Inflammatory macrophage (primary cell): Measurements from ENCODE around the gene TTC1.
"Not testable (repeated sequence)": the region's sequence is repeated elsewhere in the genome, so short reads cannot be mapped to it uniquely, and the experiment has no call there.

Experiments
- DNase-seq, 2 donors: peaks; one replicate each; pipeline ENCODE4 v3.0.0-alpha.2; 2020 to 2022

The TTC1 gene

DNA sequence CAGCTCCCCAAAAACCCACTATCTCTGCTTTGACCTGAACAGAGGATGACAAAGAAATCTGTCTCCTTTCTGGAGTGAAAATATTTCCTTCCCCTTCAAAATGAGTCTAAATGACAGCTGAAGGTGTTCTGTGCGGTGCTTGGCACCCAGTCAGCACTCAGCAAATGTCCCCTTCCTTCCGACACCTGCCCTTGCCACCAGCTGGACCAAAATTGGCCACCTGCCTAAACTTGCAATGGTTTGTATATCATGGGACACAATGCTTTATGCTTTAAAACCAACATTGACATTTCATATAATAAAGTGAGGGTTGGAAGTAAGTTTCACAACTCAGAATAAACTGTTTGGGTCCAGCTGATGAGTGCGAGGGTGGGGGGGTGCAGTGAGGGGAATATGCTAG, 7.5 kb upstream of the TTC1 start:
- DNase-seq = no peak

DNA sequence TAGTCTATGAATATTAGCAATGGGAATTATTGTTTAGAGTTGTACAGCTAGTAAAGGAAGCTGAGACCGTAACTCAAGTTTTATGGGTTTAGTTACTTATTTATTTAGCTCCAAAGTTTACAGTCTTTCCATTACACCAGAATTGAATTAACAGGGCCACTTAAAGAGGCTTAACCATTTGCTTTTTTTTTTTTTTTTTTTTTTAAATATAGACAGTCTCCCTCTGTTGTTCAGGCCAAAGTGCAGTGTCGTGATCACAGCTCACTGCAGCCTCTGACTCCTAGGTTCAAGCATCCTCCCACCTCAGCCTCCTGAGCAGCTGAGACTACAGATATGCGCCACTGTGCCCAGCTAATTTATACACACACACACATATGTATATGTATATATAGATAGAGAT, 1.4 kb upstream of the TTC1 start:
- DNase-seq = no peak

DNA sequence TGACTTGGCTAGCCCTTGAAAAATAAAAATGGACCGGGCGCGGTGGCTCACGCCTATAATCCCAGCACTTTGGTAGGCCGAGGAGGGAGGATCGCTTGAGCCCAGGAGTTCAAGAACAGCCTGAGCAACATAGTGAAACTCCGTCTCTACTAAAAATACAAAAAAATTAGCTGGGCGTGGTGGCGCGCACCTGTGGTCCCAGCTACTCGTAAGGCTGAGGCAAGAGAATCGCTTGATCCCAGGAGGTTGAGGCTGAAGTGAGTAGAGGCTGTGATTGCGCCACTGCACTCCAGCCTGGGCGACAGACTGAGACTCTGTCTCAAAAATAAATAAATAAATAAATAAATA, 436 bp upstream of the TTC1 start:
- DNase-seq = not testable (repeated sequence)

DNA sequence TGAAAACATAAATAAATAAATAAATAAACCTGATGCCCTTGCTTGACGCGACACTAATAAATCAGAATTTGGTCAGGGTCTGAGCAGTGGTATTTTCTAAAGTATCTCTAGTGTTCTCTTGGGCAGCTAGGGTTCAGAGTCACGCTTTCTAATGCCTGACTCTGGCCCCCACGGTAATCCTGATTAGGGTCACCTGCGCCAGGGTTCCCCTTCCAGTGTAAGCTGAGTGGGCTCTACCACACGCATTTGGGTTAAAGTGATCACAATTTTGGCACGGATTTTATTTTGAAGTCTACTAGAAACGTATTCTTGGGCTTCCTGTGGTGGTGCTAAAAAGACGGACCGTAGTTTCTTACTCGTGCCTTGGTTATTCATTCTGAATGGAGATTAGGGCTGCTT, 651 bp downstream of the TTC1 start:
- DNase-seq = peak in 1 of 2 donors; percentile 1

DNA sequence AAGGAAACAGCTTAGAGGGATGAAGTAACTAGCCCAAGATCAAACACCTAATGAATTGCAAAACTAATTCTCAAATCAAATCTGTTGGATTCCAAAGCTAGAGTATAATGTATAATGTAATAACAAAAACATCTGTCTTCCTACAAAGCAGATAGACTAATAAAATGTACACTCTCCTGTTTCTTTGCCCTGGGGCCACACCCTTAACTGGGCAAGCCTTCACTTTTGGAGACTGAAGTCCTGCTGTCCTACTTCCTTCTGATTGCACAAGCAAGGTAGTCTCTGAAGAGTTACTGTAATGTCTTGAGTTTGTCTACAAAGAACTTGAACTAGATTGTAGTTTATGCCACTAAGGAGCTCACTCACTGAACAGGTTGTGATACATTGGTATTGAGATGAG, 2.5 kb downstream of the TTC1 start:
- DNase-seq = no peak

DNA sequence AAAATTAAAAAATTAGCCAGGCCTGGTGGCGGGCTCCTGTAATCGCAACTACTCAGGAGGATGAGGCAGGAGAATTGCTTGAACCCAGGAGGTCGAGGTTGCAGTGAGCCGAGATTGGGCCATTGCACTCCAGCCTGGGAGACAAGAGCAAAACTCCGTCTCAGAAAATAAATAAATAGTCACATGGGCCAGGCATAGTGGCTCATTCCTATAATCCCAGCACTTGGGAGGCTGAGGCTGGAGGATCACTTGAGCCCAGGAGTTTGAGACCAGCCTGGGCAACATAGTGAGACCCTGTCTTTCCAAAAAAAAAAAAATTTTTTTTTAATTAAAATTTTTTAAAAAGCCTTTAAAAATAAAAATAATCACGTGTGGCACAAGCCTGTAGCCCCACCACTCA, 5.3 kb downstream of the TTC1 start:
- not testable (repeated sequence) for DNase-seq

DNA sequence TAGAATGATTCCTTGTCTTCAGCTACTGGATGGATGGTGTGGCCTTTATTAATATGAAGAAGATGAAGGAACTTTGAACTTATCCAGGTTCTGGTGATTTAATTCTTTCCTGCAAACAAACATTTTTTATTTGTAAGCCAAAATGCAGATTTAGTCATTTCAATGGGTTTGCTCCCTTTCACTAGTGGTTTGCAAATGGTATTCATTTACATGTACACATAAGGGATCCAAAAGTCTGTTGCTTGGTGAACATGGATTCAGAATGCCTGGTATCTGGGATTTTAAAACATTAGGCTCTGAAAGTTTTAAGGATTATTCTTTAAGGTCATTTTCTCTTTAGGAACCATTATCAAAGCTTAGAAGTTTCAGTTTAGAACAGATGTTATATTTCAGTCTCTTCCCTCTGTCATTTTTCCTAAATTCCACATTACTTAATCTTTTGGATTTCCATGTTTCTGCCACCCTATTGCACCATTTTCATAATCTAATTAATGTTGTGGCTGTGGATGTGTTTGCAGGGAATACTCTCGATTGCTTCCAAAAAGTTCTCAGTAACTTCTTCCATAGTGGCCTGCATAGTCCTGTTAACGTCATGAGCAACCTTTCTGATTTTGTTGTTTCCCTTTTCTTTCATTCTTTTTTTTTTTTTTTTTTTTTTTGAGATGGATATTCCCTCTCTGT, 10.1 kb downstream of the TTC1 start:
- no peak for DNase-seq

DNA sequence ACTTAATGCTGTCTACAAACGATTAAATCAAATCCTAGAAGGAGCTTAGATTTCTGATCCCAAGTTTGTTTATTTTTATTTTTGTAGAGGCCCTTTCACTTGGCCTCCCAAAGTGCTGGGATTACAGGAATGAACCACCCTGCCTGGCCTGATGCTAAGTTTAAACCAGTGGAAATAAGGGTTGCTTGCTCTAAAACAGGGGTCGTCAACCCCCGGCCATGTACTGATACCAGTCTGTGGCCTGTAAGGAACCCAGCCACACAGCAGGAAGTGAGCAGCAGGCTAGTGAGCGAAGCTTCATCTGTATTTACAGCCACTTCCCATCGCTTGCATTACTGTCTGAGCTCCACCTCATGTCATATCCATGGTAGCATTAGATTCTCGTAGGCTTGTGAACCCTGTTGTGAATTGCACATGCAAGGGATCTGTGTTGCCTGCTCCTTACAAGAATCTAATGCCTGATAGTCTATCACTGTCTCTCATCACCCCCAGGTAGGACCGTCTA, 11.4 kb downstream of the TTC1 start:
- no peak for DNase-seq

DNA sequence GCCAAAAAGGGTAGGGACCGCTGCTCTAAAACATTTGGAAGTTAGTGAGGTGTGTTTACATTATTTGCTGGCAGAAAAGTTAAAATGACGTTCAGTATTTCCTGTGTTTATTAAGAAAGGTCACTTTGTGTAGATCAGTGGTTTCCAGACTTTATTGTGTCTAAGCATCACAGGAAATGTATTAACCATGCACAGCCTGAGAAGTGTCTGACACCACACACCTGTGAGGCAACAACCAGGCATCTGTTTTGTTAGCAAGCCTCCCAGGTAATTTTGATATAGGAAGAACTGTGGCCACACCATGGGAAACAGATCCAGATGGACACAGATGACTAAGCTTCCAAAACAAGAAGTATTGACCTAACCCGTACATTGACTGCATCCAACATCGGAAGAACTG, 12.0 kb downstream of the TTC1 start:
- no peak for DNase-seq

DNA sequence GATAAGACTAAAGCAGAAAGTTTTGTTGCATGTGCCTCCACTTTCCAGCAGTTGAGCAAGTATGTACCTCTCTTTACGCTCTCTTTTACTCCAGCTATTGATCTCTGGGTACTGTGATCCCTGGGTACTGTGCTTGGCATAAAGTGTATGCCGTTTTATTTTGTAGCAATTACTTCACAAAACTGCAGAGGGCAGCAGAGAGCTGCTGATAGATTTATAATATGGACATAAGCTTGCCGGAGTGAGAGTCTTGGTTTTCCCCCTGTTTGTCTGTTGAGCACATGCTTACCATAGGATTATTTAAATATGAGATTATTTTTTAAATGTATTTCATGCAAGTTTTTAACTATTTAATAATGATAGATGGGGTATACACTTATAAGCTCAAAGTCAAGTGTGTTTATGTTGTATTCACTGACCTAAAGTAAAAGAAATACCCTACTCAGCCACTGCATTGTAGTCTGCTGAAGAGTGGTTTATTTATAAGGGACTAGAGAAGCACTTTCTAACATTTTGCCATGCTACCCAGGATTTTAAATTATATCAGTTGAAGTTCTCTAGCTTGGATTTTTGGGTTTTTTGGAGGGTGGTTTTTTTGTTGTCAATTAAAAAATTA, 13.0 kb downstream of the TTC1 start:
- peak; percentile 56 to 74 for DNase-seq

DNA sequence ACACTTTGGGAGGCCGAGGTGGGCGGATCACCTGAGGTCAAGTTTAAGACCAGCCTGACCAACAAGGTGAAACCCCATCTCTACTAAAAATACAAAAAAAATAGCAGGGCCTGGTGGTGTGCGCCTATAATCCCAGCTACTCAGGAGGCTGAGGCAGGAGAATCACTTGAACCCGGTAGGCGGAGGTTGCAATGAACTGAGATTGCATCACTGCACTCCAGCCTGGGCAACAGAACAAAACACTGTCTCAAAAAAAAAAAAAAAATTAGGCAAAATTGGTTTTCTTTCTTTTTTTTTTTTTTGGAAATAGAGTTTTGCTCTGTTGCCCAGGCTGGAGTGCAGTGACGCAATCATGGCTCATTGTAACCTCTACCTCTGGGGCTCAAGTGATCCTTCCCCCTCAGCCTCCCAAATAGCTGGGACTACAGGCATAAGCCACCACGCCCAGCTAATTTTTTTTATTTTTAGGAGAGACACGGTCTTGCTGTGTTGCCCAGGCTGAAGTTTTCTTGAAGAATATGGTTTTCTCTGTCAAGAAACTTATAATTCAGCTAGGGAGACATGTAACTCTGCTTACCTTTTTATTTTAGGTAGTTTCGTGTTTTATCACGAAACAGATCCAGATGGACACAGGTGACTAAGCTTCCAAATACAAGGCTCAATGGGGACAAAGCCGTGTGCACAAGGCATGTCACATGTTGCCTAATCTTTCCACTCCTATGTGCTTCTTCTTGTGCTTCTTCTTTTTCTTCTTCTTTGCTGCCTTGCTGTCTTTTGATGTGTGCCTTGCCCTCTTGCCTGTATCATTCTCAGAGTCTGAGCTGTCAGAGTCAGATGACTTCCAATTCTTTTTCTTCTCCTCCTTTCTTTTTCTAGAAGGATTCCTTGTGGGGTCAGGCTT, 14.3 kb downstream of the TTC1 start:
- DNase-seq = peak in 1 of 2 donors; percentile 35

DNA sequence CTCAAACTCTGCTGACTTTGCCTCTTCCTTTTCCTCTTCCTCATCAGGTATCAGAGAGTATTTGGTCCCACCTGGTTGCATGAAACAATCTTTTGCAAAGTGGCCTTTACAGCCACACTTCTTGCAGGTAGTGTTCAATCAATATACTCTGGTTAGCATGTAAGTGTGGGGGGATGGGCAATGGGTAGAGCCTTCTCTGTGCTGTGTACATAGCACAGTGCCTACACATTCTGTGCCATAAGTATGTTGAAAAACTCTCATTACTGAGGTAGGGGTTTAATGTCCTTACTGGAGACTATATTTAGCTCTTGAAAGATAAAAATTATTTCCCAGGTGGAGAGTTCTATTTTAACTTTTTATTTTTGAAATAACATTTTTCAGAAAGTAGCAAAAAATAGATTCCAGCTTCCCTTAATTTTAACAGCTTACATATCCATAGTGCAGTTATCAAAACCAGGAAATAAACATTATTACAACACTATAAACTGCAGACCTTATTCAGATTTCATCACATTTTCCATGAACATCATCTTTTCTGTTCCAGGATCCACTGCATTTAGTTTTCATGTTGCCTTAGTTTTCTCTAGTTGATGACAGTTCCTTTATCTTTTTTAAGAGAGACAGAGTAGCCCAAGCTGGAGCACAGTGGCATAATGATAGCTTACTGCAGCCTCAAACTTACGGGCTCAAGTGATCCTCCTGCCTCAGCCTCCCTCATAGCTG, 15.1 kb downstream of the TTC1 start:
- peak in 1 of 2 donors; percentile 47 for DNase-seq

DNA sequence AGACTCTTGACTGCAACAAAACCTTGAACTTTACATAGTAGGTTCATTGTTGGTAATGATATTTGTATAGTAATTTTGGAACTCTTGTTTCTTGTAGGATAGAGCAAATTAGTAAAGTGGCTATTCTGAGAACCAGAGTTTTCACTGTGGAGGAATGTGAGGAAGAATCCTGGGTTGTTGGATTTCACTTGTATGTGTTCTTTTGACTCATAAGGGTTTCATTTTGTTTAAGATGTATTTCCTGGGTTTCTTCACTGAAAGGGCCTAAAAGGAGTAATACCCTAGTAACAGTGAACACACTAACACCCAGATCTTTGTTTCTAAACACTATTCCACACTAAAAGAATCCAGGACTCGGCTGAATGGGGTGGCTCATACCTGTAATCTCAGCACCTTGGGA, 20.1 kb downstream of the TTC1 start:
- no peak for DNase-seq

DNA sequence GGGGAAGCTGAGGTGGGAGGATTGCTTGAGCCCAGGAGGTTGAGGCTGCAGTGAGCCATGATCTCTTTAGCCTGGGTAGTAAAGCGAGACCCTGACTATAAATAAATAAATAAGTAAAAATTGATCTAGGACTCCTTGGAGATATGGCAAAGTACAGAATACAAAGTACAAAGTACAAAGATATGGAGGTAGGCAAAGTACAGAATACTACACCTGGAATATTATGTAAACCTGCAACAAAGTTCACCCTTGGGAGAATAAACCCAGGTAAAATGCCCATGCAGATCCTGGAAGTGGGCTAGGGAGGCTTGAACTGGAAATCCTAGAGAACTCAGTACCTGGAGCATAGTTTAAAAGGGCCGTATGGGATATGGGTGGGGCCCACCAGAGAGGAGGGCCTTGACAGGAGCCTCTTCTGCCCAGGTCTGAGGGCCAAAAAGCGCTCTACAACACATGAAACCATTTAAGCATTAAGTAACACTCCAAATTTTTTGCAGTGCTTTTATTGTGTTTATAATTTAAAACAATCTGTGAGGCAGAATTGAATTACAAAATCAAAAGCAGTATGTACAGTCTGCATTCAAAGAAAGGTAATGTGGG, 20.7 kb downstream of the TTC1 start:
- DNase-seq = no peak

DNA sequence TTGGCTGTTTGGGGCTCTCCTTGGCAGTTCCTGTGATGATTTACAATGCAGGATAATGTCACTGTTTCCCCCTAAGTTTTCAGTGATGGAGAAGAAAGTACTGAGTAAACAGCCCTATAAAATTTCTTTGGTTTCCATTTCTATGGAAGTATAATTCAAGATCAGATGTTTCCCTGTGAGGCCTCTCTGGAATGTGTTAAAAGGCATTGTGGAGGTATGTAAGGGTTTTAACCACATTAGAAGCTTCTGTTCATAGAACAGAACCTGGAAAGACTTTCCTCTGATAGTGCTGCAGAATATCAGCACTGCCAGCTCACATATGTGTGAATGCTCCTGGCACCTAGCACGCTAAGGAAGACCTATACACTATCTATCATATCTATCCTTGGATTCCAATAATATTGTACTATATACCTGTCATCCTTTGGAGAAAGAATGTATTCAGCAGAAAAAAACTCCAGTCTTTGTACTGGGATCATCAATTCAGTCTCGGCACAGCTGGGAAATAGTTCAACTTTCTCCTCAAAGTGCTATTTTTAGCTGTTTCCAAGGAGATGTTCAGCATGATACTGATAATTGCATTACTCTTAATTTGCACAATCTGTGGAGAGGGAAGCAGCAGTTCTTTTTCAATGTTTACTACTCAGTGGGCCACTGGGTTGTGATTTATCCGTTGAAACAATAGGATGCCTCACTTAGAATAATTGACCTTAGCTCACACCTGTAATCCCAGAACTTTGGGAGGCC, 21.9 kb downstream of the TTC1 start:
- DNase-seq = no peak

DNA sequence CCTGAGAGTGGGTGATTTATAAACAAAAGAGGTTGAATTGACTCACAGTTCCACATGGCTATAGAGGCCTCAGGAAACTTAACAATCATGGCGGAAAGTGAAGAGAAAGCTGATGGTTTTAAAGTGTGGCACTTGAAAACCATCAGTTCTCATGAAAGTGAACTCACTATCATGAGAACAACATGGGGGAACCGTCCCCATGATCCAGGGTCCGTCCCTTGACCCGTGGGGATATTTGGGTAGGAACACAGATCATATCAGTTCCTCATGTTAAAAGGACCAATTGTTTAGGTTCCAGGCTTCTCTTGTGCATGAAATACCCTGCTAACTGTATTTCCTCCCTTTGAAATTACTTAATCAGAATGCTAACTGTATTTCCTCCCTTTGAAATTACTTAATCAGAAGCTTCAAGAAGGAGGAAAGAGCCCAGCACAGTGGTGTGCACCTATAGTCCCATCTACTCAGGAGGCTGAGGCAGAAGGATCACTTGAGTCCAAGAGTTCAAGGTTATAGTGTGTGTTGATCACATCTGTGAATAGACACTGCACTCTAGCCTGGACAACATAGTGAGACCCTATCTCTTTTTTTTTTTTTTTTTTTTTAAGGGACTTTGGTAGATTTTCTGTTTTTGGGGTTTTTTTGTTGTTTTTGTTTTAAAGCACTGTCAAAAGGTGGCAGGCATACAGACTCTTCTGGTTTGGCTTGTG, 24.8 kb downstream of the TTC1 start:
- DNase-seq = peak; percentile 17 to 58

DNA sequence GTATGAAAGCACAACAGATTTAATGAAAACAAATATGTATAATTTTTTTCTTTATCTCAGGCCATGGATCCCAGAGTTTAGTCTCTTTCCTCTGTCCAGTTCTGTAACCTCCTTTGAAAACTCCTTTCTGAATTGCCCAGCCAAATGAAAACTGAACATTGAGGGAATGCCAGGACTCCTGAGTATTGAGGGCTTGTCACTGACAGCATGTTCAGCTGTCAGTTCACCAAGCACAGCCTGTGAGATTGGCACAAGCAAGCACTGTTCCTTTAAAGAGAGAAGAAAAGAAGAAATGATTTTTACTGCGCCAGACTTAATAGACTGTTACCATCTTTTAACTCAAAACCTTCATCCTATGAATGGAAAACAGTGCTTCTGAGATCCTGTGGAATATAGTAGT, 27.3 kb downstream of the TTC1 start:
- DNase-seq = no peak

DNA sequence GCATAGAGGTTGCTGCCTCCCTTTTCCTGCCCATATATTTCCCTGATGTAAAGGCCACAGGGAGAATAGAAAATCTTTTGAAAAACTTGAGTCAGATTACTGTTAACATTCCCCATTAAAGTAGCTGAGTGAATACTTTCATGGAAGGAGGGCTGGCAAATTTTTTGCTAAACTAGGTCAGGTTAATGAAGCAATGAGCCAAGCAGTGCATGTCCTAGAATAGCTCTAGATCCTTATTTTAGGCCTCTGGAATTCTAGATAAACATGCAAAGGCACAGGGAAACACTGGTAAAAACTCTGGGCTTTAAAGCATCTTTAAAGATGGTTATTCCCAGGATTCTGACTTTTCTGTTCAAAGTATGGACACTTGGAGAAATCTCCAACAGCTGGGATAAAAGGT, 27.9 kb downstream of the TTC1 start:
- no peak for DNase-seq

DNA sequence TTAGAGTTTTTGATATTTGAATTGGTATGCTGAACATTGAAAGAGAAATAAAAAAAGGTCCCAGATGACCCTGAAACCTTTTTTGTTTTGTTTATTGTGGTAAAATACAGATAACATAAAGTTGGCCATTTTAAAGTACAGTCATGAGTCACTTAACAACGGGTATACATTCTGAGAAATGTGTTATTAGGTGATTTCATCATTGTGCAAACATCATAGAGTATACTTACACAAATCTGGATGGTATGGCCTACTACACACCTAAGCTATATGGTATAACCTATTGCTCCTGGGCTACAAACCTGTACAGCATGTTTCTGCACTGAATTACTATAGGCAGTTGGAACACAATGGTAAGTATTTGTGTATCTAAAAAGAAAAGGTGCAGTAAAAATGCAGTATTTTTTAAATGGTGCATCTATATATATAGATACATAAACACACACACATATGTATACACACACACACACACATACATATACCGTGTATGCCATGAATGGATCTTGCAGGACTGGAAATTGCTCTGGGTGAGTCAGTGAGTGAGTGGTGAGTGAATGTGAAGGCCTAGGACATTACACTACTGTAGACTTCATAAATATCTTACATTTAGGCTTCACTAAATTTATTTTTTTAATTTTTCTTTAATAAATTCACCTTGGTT, 31.0 kb downstream of the TTC1 start:
- no peak for DNase-seq

DNA sequence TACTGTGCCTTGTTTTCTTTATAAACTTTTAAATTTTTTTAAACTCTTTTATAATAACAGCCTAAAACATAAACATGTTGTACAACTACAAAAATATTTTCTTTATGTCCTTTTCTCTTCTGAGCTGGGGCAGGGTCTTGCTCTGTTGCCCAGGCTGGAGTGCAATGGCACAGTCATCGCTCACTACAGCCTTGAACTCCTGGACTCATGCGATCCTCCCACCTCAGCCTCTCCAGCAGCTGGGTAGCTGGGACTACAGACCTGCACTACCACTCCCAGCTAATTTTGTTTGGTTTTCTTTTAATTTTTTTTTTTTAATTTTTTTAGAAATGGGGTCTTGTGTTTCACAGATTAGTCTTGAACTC, 31.5 kb downstream of the TTC1 start:
- no peak for DNase-seq

DNA sequence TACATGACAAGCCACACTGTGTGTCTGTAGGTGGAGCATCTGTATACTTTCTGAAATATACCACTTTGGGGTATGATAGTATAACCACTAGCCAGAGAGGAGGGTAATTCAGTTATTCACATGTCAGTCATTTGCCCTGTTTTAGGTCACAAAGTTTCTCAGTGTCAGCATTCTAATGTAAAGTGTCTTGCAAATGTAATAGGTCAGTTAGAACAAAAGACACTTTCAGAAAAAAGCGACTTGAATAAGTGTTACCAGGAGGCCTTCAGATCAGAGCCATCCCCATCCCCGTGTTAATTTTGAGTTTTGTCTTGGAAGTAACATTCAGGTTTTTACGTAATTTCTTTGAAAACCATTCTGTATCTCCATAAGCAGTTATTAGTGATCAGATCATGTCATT, 33.7 kb downstream of the TTC1 start:
- DNase-seq = no peak
